Mesendoderm (in vitro differentiated cells): ENCODE data around the gene AGBL5.

ENCODE experiments used
- DNase-seq: peaks from one replicate; pipeline ENCODE4 v3.0.0; 2013
- H2AK5ac ChIP-seq: 2 replicates; pipeline ENCODE4 v1.6.1; 2013; ENCODE audit warnings: low read length, inconsistent platforms
- H2BK120ac ChIP-seq: 2 replicates; pipeline ENCODE4 v1.6.1; 2013; ENCODE audit warnings: low read depth, mild to moderate bottlenecking, low read length, moderate library complexity, mixed read lengths
- H2BK15ac ChIP-seq: replicated peaks from 2 replicates; pipeline ENCODE4 v1.6.1; 2013; ENCODE audit warnings: low read depth, mild to moderate bottlenecking, moderate library complexity
- H2BK5ac ChIP-seq: 2 replicates; pipeline ENCODE4 v1.6.1; 2013; ENCODE audit warnings: low read length, inconsistent platforms
- H3K18ac ChIP-seq: 2 replicates; pipeline ENCODE4 v1.6.1; 2013; ENCODE audit warnings: mild to moderate bottlenecking, low read length, mixed read lengths
- H3K23ac ChIP-seq: one replicate; pipeline ENCODE4 v1.6.1; 2013; ENCODE audit warnings: low read length
- H3K27ac ChIP-seq: 2 replicates; pipeline ENCODE4 v1.5.1; 2013; ENCODE audit warnings: low read depth, mild to moderate bottlenecking, inconsistent platforms, low read length, moderate library complexity
- H3K27me3 ChIP-seq: 2 replicates; pipeline ENCODE4 v1.6.1; 2013; ENCODE audit warnings: low read length, control low read depth, mild to moderate bottlenecking, inconsistent platforms; ENCODE audit not compliant: insufficient read depth, poor library complexity
- H3K36me3 ChIP-seq: 2 replicates; pipeline ENCODE4 v1.6.1; 2013; ENCODE audit warnings: low read length, inconsistent platforms; ENCODE audit not compliant: control insufficient read depth, insufficient read depth
- H3K4ac ChIP-seq: one replicate; pipeline ENCODE4 v1.6.1; 2013; ENCODE audit warnings: low read depth, mild to moderate bottlenecking, low read length, moderate library complexity
- H3K4me1 ChIP-seq: 2 replicates; pipeline ENCODE4 v1.6.1; 2013; ENCODE audit warnings: low read depth, low read length, inconsistent platforms; ENCODE audit not compliant: control insufficient read depth
- H3K4me2 ChIP-seq: 2 replicates; pipeline ENCODE4 v1.6.1; 2013; ENCODE audit warnings: low read length
- H3K4me3 ChIP-seq: 2 replicates; pipeline ENCODE4 v1.5.1; 2013; ENCODE audit warnings: mild to moderate bottlenecking, low read length
- H3K56ac ChIP-seq: one replicate; pipeline ENCODE4 v1.6.1; 2013; ENCODE audit warnings: low read length
- H3K79me1 ChIP-seq: 2 replicates; pipeline ENCODE4 v1.6.1; 2013; ENCODE audit warnings: low read length, inconsistent platforms
- H3K79me2 ChIP-seq: 2 replicates; pipeline ENCODE4 v1.6.1; 2013; ENCODE audit warnings: mild to moderate bottlenecking, low read length; ENCODE audit not compliant: control insufficient read depth, insufficient read depth
- H3K9ac ChIP-seq: 2 replicates; pipeline ENCODE4 v1.6.1; 2013; ENCODE audit warnings: low read length, inconsistent platforms
- H4K5ac ChIP-seq: one replicate; pipeline ENCODE4 v1.6.1; 2013; ENCODE audit warnings: low read length
- H4K8ac ChIP-seq: one replicate; pipeline ENCODE4 v1.6.1; 2013; ENCODE audit warnings: low read depth, mild to moderate bottlenecking, control low read depth, low read length, moderate library complexity
- WGBS: extraction: QIAGEN DNeasy Blood & Tissue Kit; methylation state at CpG from one replicate; pipeline ENCODE4 v1.1.7; 2013; ENCODE audit warnings: low lambda C conversion rate, missing lambda C conversion rate; ENCODE audit not compliant: insufficient coverage; ENCODE audit errors: extremely low coverage; 5-methylcytosine and 5-hydroxymethylcytosine counted together

AGBL5 gene

GRCh38 chr2:27060323-27060722, 8.9 kb downstream of the AGBL5 start:
- H3K18ac ChIP-seq, result no peak overlapping the region
- WGBS, result no CpG with 5 or more reads among the region's 3 CpGs
- H3K9ac ChIP-seq, result no peak overlapping the region
- no peak overlapping the region for H4K8ac ChIP-seq
- no peak overlapping the region for H3K23ac ChIP-seq
- no peak overlapping the region for H3K4ac ChIP-seq
- no peak overlapping the region for H2BK15ac ChIP-seq
- no peaks in the 10 kb centered on the region for H3K79me2 ChIP-seq
- H4K5ac ChIP-seq, result no peak overlapping the region
- DNase-seq, result no peak
- H3K27me3 ChIP-seq, result no peaks in the 10 kb centered on the region
- peaks cover 2% of the 10 kb centered on the region for H3K36me3 ChIP-seq
- no peak overlapping the region for H2AK5ac ChIP-seq
- H2BK5ac ChIP-seq, result no peak overlapping the region
- no peak overlapping the region for H3K4me3 ChIP-seq
- no peak overlapping the region for H3K56ac ChIP-seq
- no peak overlapping the region for H3K27ac ChIP-seq
- no peak overlapping the region for H2BK120ac ChIP-seq
- no peaks in the 10 kb centered on the region for H3K79me1 ChIP-seq
- H3K4me2 ChIP-seq, result no peak overlapping the region
- no peaks in the 10 kb centered on the region for H3K4me1 ChIP-seq

GRCh38 chr2:27065128-27065527, 13.7 kb downstream of the AGBL5 start:
- Histone ChIP-seq H2AK5ac (no peak overlapping the region), H3K18ac (no peak overlapping the region), H3K23ac (no peak overlapping the region), H3K79me2 (peaks cover 6% of the 10 kb centered on the region), H3K27me3 (no peaks in the 10 kb centered on the region), H3K4me3 (no peak overlapping the region), H3K27ac (no peak overlapping the region), H2BK15ac (no peak overlapping the region), H3K4me2 (no peak overlapping the region), H3K4me1 (peaks cover 1% of the 10 kb centered on the region), H3K36me3 (peaks cover 4% of the 10 kb centered on the region), H4K5ac (no peak overlapping the region), H2BK5ac (no peak overlapping the region), H3K4ac (no peak overlapping the region), H2BK120ac (no peak overlapping the region), H3K79me1 (peaks cover 13% of the 10 kb centered on the region), H4K8ac (no peak overlapping the region), H3K9ac (no peak overlapping the region), H3K56ac (no peak overlapping the region)
- DNase-seq, result no peak
- no CpG with 5 or more reads among the region's 3 CpGs for WGBS

DNA sequence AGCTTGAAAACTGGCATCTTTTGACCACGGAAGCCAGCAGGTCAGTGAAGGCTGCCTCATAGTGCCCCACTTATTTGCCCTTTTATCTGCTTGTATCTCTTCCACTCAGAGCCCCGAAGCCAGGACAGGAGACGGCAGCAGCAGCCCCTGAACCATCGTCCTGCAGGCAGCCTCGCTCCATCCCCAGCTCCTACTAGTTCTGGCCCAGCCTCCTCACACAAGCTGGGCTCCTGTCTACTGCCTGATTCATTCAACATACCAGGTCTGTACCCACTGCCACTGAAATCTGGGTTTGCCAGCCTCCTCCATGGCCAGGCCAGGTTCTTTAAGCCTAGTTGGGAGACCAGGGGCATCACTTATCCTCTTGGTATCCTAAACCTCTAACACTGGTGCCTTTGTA, 15.9 kb downstream of the AGBL5 start:
- Histone ChIP-seq H3K79me1 (peaks cover 24% of the 10 kb centered on the region), H3K9ac (no peak overlapping the region), H2AK5ac (no peak overlapping the region), H4K8ac (no peak overlapping the region), H2BK5ac (no peak overlapping the region), H3K27me3 (no peaks in the 10 kb centered on the region), H3K4me1 (peaks cover 2% of the 10 kb centered on the region), H3K23ac (no peak overlapping the region), H3K36me3 (peaks cover 4% of the 10 kb centered on the region), H3K27ac (no peak overlapping the region), H3K79me2 (peaks cover 17% of the 10 kb centered on the region), H2BK15ac (no peak overlapping the region), H3K56ac (no peak overlapping the region), H2BK120ac (no peak overlapping the region), H3K18ac (no peak overlapping the region), H3K4ac (no peak overlapping the region), H4K5ac (no peak overlapping the region), H3K4me3 (no peak overlapping the region), H3K4me2 (no peak overlapping the region)
- no CpG with 5 or more reads among the region's 5 CpGs for WGBS
- no peak for DNase-seq

DNA sequence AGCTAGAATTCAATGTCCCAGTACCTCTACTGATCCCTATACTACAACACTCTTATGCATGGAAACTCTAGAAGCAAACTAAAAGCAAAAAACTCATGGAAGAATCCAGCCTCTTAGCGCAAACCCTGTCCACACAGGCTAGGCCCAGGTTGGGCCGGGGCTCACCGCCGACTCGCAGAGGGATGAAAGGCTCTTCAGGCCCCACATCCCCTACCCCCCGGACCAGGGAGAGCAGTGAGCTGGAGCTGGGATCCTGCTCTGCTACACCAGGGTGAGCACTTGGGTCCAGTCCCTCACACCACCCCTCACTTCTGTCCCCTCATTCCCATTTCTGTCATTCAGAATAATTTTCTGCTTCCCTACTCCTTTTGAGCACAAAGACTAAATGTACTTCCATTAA, 18.0 kb downstream of the AGBL5 start:
- H2BK120ac ChIP-seq, result no peak overlapping the region
- H3K4ac ChIP-seq, result no peak overlapping the region
- no peak overlapping the region for H3K4me3 ChIP-seq
- peak overlapping the region; percentile 29 for H3K9ac ChIP-seq
- peak overlapping the region; percentile 42 for H3K56ac ChIP-seq
- no peak overlapping the region for H2BK15ac ChIP-seq
- peaks cover 17% of the 10 kb centered on the region for H3K79me2 ChIP-seq
- WGBS, result no CpG with 5 or more reads among the region's 6 CpGs
- H4K5ac ChIP-seq, result no peak overlapping the region
- DNase-seq, result no peak
- no peak overlapping the region for H4K8ac ChIP-seq
- H3K27me3 ChIP-seq, result no peaks in the 10 kb centered on the region
- no peak overlapping the region for H3K23ac ChIP-seq
- H2BK5ac ChIP-seq, result no peak overlapping the region
- peaks cover 24% of the 10 kb centered on the region for H3K79me1 ChIP-seq
- H3K4me1 ChIP-seq, result peaks cover 2% of the 10 kb centered on the region
- no peak overlapping the region for H2AK5ac ChIP-seq
- no peak overlapping the region for H3K18ac ChIP-seq
- no peak overlapping the region for H3K27ac ChIP-seq
- H3K36me3 ChIP-seq, result peaks cover 4% of the 10 kb centered on the region
- H3K4me2 ChIP-seq, result no peak overlapping the region

- Histone ChIP-seq H3K9ac (peak overlapping the region; percentile 88), H3K4me3 (no peak overlapping the region), H2BK15ac (no peak overlapping the region), H3K18ac (no peak overlapping the region), H3K36me3 (peaks cover 4% of the 10 kb centered on the region), H4K5ac (no peak overlapping the region), H3K27me3 (no peaks in the 10 kb centered on the region), H2BK120ac (no peak overlapping the region), H3K4ac (no peak overlapping the region), H3K4me2 (peak overlapping the region; percentile 97), H3K79me1 (peaks cover 24% of the 10 kb centered on the region), H3K79me2 (peaks cover 17% of the 10 kb centered on the region), H3K56ac (peak overlapping the region; percentile 95), H3K27ac (no peak overlapping the region), H3K23ac (no peak overlapping the region), H2BK5ac (no peak overlapping the region), H3K4me1 (peaks cover 2% of the 10 kb centered on the region), H2AK5ac (no peak overlapping the region), H4K8ac (no peak overlapping the region)
- no CpG with 5 or more reads among the region's 8 CpGs for WGBS
- DNase-seq, result no peak
Measured at GRCh38 chr2:27069961-27070618, 18.6 kb downstream of the AGBL5 start.
